GM19452 (cell line): ENCODE measurements around the gene KDM8.

Source experiments
- ATAC-seq: cut with Tn5 transposase; IDR thresholded peaks from one replicate; pipeline ENCODE4 v1.9.1; 2021; ENCODE audit not compliant: unreplicated experiment

Gene KDM8

GRCh38 chr16:27214084-27214961 is 11.0 kb downstream of the KDM8 start:
- no peak for ATAC-seq

GRCh38 chr16:27215660-27216059 is 12.3 kb downstream of the KDM8 start:
- ATAC-seq, result no peak

GRCh38 chr16:27216297-27216885 is 13.1 kb downstream of the KDM8 start:
- ATAC-seq, result no peak

- ATAC-seq, result no peak
Observed at GRCh38 chr16:27217256-27217655, 13.9 kb downstream of the KDM8 start.

GRCh38 chr16:27218756-27219155 is 15.4 kb downstream of the KDM8 start:
- ATAC-seq, result no peak

GRCh38 chr16:27219161-27219560 is 15.8 kb downstream of the KDM8 start:
- no peak for ATAC-seq

GRCh38 chr16:27220120-27220519 is 16.8 kb downstream of the KDM8 start:
- ATAC-seq, result no peak

GRCh38 chr16:27220527-27220926 is 17.2 kb downstream of the KDM8 start:
- ATAC-seq, result no peak

GRCh38 chr16:27220991-27221390 is 17.7 kb downstream of the KDM8 start:
- no peak for ATAC-seq

GRCh38 chr16:27221576-27222248 is 18.4 kb downstream of the KDM8 start:
- ATAC-seq, result no peak

- no peak for ATAC-seq
Observed at GRCh38 chr16:27222249-27223225, 19.2 kb downstream of the KDM8 start.

GRCh38 chr16:27223226-27223610 is 19.9 kb downstream of the KDM8 start:
- no peak for ATAC-seq

- ATAC-seq, result no peak
Observed at GRCh38 chr16:27223701-27224100, 20.4 kb downstream of the KDM8 start.

- no peak for ATAC-seq
Observed at GRCh38 chr16:27224271-27224737, 21.0 kb downstream of the KDM8 start.

GRCh38 chr16:27224741-27225300 is 21.5 kb downstream of the KDM8 start:
- no peak for ATAC-seq

- ATAC-seq, result no peak
Observed at GRCh38 chr16:27225536-27226360, 22.4 kb downstream of the KDM8 start.

- no peak for ATAC-seq
Observed at GRCh38 chr16:27226476-27226875, 23.1 kb downstream of the KDM8 start.

GRCh38 chr16:27226976-27227705 is 23.8 kb downstream of the KDM8 start:
- ATAC-seq, result no peak

GRCh38 chr16:27228045-27228444 is 24.7 kb downstream of the KDM8 start:
- no peak for ATAC-seq
